PC-3 (cell line): Measurements from ENCODE around the gene SAP30BP. TPM values are rescaled to one million over a fixed set of nuclear protein-coding genes. Genes with fewer than 3 reads are reported as not detected.

ENCODE experiments used
- ATAC-seq: fragments of 200-7000 bp; cut with Tn5 transposase; 2 replicates; pipeline ENCODE4 v1.9.1; 2020; ENCODE audit warnings: mild to moderate bottlenecking, moderate library complexity
- BruUV-seq: library from RNA; stranded (reverse); fragments of 400-500 nt; replicated peaks from 2 replicates; lab custom pipeline; 2021; lab: Mats Ljungman, UMichigan
- CTCF ChIA-PET: fragments of 300-600 bp; sonication (Branson Sonifier 250); formaldehyde crosslinking; loops from one replicate; lab custom pipeline; 2022; ENCODE audit warnings: antibody characterized with exemption; lab: Charles Lee
- POLR2A ChIA-PET: fragments of 300-600 bp; sonication (Branson Sonifier 250); formaldehyde crosslinking; loops from one replicate; lab custom pipeline; 2022; ENCODE audit warnings: antibody characterized with exemption; ENCODE audit not compliant: unreplicated experiment; lab: Charles Lee
- DNase-seq: peaks from one replicate; pipeline ENCODE4 v3.0.0-alpha.2; 2015
- H2AFZ ChIP-seq: fragments of 300-600 bp; sonication (generic); 2 replicates; pipeline ENCODE4 v1.6.0; 2016; ENCODE audit warnings: antibody characterized with exemption, low read length
- H3F3A ChIP-seq: fragments of 300-600 bp; sonication (generic); one replicate; pipeline ENCODE4 v1.6.0; 2017; ENCODE audit warnings: antibody characterized with exemption, low read length, control low read depth, mild to moderate bottlenecking; ENCODE audit not compliant: unreplicated experiment
- H3K27ac ChIP-seq: fragments of 300-600 bp; sonication (generic); 2 replicates; pipeline ENCODE4 v1.5.1; 2016; ENCODE audit warnings: mild to moderate bottlenecking, low read length
- H3K27me3 ChIP-seq: fragments of 300-600 bp; sonication (generic); 2 replicates; pipeline ENCODE4 v1.6.1; 2016; ENCODE audit warnings: low read length, mixed read lengths
- H3K36me3 ChIP-seq: fragments of 300-600 bp; sonication (generic); 2 replicates; pipeline ENCODE4 v1.6.1; 2016; ENCODE audit warnings: low read depth, mixed run types, low read length, mixed read lengths
- H3K4me1 ChIP-seq: fragments of 300-600 bp; sonication (generic); 2 replicates; pipeline ENCODE4 v1.5.1; 2016; ENCODE audit warnings: low read length; ENCODE audit not compliant: insufficient read depth
- H3K4me2 ChIP-seq: fragments of 300-600 bp; sonication (generic); 2 replicates; pipeline ENCODE4 v1.6.0; 2016; ENCODE audit warnings: low read length
- H3K4me3 ChIP-seq: fragments of 300-600 bp; sonication (generic); 2 replicates; pipeline ENCODE4 v1.5.1; 2016; ENCODE audit warnings: mild to moderate bottlenecking, low read length, mixed read lengths
- H3K79me2 ChIP-seq: fragments of 300-600 bp; sonication (generic); 2 replicates; pipeline ENCODE4 v1.6.1; 2017; ENCODE audit warnings: low read length, mixed read lengths
- H3K9ac ChIP-seq: fragments of 300-600 bp; sonication (generic); 2 replicates; pipeline ENCODE4 v1.6.0; 2016; ENCODE audit warnings: mild to moderate bottlenecking, low read length
- H3K9me2 ChIP-seq: fragments of 300-600 bp; sonication (generic); replicated peaks from 2 replicates; pipeline ENCODE4 v1.6.1; 2016; ENCODE audit warnings: mixed run types, low read length, mixed read lengths
- H3K9me3 ChIP-seq: fragments of 300-600 bp; sonication (generic); 2 replicates; pipeline ENCODE4 v1.6.1; 2016; ENCODE audit warnings: low read length, mixed read lengths
- H4K20me1 ChIP-seq: fragments of 300-600 bp; sonication (generic); 2 replicates; pipeline ENCODE4 v1.6.1; 2016; ENCODE audit warnings: low read length, mixed read lengths
- EZH2 ChIP-seq: fragments of 300-600 bp; sonication (generic); IDR thresholded peaks from one replicate; pipeline ENCODE4 v1.6.1; 2017; ENCODE audit warnings: antibody characterized with exemption, mild to moderate bottlenecking, low read length; ENCODE audit not compliant: unreplicated experiment
- EZH2phosphoT487 ChIP-seq: fragments of 300-600 bp; sonication (generic); IDR thresholded peaks from 2 replicates; pipeline ENCODE4 v1.6.1; 2018; ENCODE audit warnings: mild to moderate bottlenecking, antibody characterized with exemption, low read length, borderline replicate concordance
- intact Hi-C: fragments of 100-400 bp; cut with micrococcal nuclease; formaldehyde crosslinking; loops from 2 replicates; pipeline ENCODE4 v1.9.0; 2023
- total RNA-seq: library from RNA; depleted of rRNA; stranded (reverse); fragments of >200 nt; gene quantifications from 2 replicates; pipeline ENCODE4 v1.2.3, GENCODE V29; 2014
- TF ChIP-seq, protein P1 (sequence below): fragments of 300-600 bp; sonication (generic); conservative IDR thresholded peaks from 2 replicates; pipeline ENCODE4 v1.5.1; 2017; ENCODE audit warnings: antibody characterized with exemption, low read depth, mild to moderate bottlenecking, low read length

The SAP30BP gene
- total RNA-seq, 1 experiment from 2014 or later, result 97.8 TPM

DNA sequence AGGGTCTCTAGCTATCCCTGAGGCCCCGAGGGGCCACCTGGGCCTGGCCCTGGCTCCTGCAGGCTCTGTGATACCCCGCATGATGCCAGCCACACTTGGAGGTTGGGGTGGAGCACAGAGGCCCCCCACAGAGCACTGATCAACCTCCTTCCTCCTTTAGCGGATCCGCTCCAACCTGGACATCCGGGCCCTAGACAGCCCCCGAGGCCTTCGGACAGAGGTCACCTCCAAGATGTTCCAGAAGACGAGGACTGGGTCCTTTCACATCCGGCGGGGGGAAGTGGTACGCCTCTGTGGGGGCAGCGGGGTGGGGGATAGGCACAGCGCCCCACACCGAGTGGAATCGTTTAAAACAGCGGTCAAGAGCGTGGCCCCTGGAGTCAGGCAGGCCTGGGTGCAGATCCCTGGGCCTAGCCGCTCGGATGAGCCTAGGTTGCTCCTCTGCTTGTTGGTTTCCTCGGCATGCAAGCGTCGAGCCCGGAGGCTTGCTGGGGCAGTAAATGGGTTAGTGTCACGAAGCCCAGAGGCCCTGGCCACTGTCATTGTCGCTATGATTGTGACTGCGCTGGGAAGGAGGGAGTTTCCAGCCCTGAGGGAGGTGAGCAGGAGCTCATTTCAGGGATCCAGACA, 64.1 kb downstream of the SAP30BP start:
- Histone ChIP-seq H3K27me3 (no peaks in the 10 kb centered on the region), H4K20me1 (no peaks in the 10 kb centered on the region), H3K27ac (no peak overlapping the region), H3K9me2 (no peaks in the 10 kb centered on the region), H3K4me2 (no peak overlapping the region), H3K36me3 (peaks cover 66% of the 10 kb centered on the region), H3K79me2 (no peaks in the 10 kb centered on the region), H3K9me3 (no peaks in the 10 kb centered on the region), H3K4me3 (no peak overlapping the region), H3F3A (no peaks in the 10 kb centered on the region), H3K4me1 (no peaks in the 10 kb centered on the region), H2AFZ (no peak overlapping the region), H3K9ac (no peak overlapping the region)
- ATAC-seq (no peak), DNase-seq (no peak)
- intact Hi-C loops, result no loop called here
- no TSS peak for BruUV-seq
- CTCF ChIA-PET, result no interaction called here
- no peak for TF ChIP-seq EZH2
- TF ChIP-seq, protein P1, sequence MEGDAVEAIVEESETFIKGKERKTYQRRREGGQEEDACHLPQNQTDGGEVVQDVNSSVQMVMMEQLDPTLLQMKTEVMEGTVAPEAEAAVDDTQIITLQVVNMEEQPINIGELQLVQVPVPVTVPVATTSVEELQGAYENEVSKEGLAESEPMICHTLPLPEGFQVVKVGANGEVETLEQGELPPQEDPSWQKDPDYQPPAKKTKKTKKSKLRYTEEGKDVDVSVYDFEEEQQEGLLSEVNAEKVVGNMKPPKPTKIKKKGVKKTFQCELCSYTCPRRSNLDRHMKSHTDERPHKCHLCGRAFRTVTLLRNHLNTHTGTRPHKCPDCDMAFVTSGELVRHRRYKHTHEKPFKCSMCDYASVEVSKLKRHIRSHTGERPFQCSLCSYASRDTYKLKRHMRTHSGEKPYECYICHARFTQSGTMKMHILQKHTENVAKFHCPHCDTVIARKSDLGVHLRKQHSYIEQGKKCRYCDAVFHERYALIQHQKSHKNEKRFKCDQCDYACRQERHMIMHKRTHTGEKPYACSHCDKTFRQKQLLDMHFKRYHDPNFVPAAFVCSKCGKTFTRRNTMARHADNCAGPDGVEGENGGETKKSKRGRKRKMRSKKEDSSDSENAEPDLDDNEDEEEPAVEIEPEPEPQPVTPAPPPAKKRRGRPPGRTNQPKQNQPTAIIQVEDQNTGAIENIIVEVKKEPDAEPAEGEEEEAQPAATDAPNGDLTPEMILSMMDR, result no peak
- TF ChIP-seq EZH2phosphoT487, result no peak
- POLR2A ChIA-PET, result no interaction called here

DNA sequence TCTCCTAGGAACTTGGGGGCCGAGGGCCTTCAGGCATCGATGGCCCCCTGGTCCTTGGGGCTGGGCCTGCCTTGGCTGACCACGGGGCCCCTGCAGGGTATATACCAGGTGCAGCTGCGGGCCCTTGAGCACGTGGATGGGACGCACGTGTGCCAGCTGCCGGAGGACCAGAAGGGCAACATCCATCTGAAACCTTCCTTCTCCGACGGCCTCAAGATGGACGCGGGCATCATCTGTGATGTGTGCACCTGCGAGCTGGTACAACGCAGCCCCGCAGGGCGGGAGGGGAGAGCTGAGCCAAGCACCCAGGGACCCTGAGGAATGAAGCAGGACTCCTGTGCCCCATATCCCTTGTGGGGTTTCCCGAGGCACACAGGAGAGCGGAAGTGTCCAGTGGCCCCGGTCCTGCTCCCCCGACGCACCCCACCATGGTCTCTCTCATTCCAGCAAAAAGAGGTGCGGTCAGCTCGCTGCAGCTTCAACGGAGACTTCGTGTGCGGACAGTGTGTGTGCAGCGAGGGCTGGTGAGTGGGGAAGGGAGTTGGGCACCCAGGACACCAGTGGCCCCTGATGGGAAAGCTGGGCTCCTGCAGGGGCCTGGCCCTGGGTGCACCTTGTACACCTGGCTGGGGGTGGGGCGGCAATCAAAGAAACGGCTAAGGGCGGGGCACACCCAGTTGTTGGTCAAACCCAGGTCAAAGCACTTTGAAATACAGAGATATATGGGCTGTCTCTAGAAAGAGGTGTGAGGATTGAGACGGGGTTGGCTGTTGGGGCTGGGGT, 64.8 kb downstream of the SAP30BP start:
- no peak overlapping the region for H3K9ac ChIP-seq

More for the DNA sequence above, 64.8 kb downstream of the SAP30BP start:
- H3K79me2 ChIP-seq, result no peaks in the 10 kb centered on the region
- TF ChIP-seq EZH2 (no peak), EZH2phosphoT487 (no peak)
- TF ChIP-seq, protein P1, result no peak
- H3K36me3 ChIP-seq, result peaks cover 70% of the 10 kb centered on the region
- no peaks in the 10 kb centered on the region for H3K4me1 ChIP-seq
- BruUV-seq, result no TSS peak
- intact Hi-C loops, result no loop called here
- ChIA-PET CTCF (no interaction called here), POLR2A (no interaction called here)
- DNase-seq (no peak), ATAC-seq (no peak)
- no peaks in the 10 kb centered on the region for H3K27me3 ChIP-seq
- H3K9me3 ChIP-seq, result no peaks in the 10 kb centered on the region
- H3K27ac ChIP-seq, result no peak overlapping the region
- no peak overlapping the region for H2AFZ ChIP-seq
- no peak overlapping the region for H3K4me3 ChIP-seq
- H3K9me2 ChIP-seq, result no peaks in the 10 kb centered on the region
- no peaks in the 10 kb centered on the region for H4K20me1 ChIP-seq
- no peaks in the 10 kb centered on the region for H3F3A ChIP-seq
- no peak overlapping the region for H3K4me2 ChIP-seq
